Superior temporal gyrus (tissue), 1 donor: ENCODE data around the gene TRPM5.
A peak's percentile ranks its signal among the peaks of the same experiment; 100 is the strongest.

Experiments used
- DNase-seq: peaks from one replicate; pipeline ENCODE4 v3.0.0-alpha.2; 2016; ENCODE audit errors: extremely low spot score

The TRPM5 gene

GRCh38 chr11:2406878-2407410 is 37.4 kb downstream of the TRPM5 start:
- DNase-seq: no peak

GRCh38 chr11:2406451-2406850 is 37.9 kb downstream of the TRPM5 start:
- DNase-seq: no peak

GRCh38 chr11:2404735-2405196 is 39.5 kb downstream of the TRPM5 start:
- no peak for DNase-seq

GRCh38 chr11:2402890-2403645 is 41.2 kb downstream of the TRPM5 start:
- no peak for DNase-seq

- DNase-seq: no peak
Measured at GRCh38 chr11:2402106-2402505, 42.2 kb downstream of the TRPM5 start.

- no peak for DNase-seq
Measured at GRCh38 chr11:2401436-2401984, 42.8 kb downstream of the TRPM5 start.

GRCh38 chr11:2400762-2401435 is 43.4 kb downstream of the TRPM5 start:
- DNase-seq: no peak

GRCh38 chr11:2400069-2400761 is 44.1 kb downstream of the TRPM5 start, which contains the start of gene TSSC4:
Gene TSSC4, plus strand, starts transcription at chr11:2400750. Its CDS starts 1,884 bp downstream, at chr11:2402634.
- DNase-seq: peak; percentile 100

- no peak for DNase-seq
Measured at GRCh38 chr11:2399488-2400068, 44.7 kb downstream of the TRPM5 start.

GRCh38 chr11:2398664-2399355 is 45.5 kb downstream of the TRPM5 start:
- no peak for DNase-seq

- DNase-seq: no peak
Measured at GRCh38 chr11:2397005-2397404, 47.3 kb downstream of the TRPM5 start.

- DNase-seq: no peak
Measured at GRCh38 chr11:2396471-2396870, 47.8 kb downstream of the TRPM5 start.

- DNase-seq: no peak
Measured at GRCh38 chr11:2395856-2396255, 48.5 kb downstream of the TRPM5 start.

- DNase-seq: no peak
Measured at GRCh38 chr11:2395211-2395730, 49.0 kb downstream of the TRPM5 start.

- DNase-seq: no peak
Measured at GRCh38 chr11:2394818-2395105, 49.6 kb downstream of the TRPM5 start.
